HepG2 (cell line): ENCODE results near the gene THADA.

Experiments used
- HMG20A ChIP-seq: IDR thresholded peaks from 2 replicates; pipeline ENCODE4 v1.6.1; 2016; ENCODE audit warnings: borderline replicate concordance
- SIN3A ChIP-seq: IDR thresholded peaks from 2 replicates; pipeline ENCODE4 v1.6.1; 2011; ENCODE audit warnings: low read depth, mild to moderate bottlenecking, control low read depth, low read length, borderline replicate concordance
- ZNF234 ChIP-seq: sonication (generic); formaldehyde crosslinking; conservative IDR thresholded peaks from 2 replicates; pipeline ENCODE4 v1.5.1; 2020; ENCODE audit warnings: mild to moderate bottlenecking, missing genetic modification reagents

- TF ChIP-seq ZNF234 (no peak), SIN3A (no peak), HMG20A (CRISPR knock-in tag) (no peak)
These were observed 398.3 kb downstream of the THADA start for GRCh38 chr2:43197588-43197896.
